SK-N-SH (cell line): Measurements from ENCODE around the gene PDE11A. TPM values are rescaled to one million over a fixed set of nuclear protein-coding genes. Genes with fewer than 3 reads are reported as not detected.

Source experiments
- CTCF ChIA-PET: fragments of 300-600, 350-600 bp; formaldehyde crosslinking; extraction: SDS; loops from one replicate; lab custom pipeline; 2021; lab: Yijun Ruan, JAX
- POLR2A ChIA-PET: fragments of 350-600 bp; sonication (Branson Sonifier 250); formaldehyde crosslinking; extraction: SDS; loops from one replicate; lab custom pipeline; 2020; ENCODE audit warnings: antibody characterized with exemption, inconsistent platforms; lab: Yijun Ruan, JAX
- DNase-seq: peaks from one replicate; pipeline ENCODE4 v3.0.0; 2012
- H2AFZ ChIP-seq: fragments of 200-600 bp; sonication (generic); 2 replicates; pipeline ENCODE4 v1.8.1; 2016; ENCODE audit warnings: antibody characterized with exemption, mild to moderate bottlenecking, low read depth
- H3F3A ChIP-seq: fragments of 200-600 bp; sonication (generic); replicated peaks from 2 replicates; pipeline ENCODE3; 2016; ENCODE audit warnings: antibody characterized with exemption, mild to moderate bottlenecking; ENCODE audit not compliant: insufficient read depth
- H3K27ac ChIP-seq, 2 experiments: fragments of 200-500 bp in 1 of 2; fragments of 200-600 bp in 1 of 2; sonication (Bioruptor generic) in 1 of 2; sonication (generic), shearing (Covaris generic) in 1 of 2; 2 replicates each; pipeline versions ENCODE4 v1.5.1 to v1.6.1; 2014 to 2016; ENCODE audit warnings: low read depth in 2 of 2, inconsistent platforms in 1 of 2, low read length in 1 of 2, mild to moderate bottlenecking in 1 of 2, mixed read lengths in 1 of 2
- H3K27me3 ChIP-seq: fragments of 200-600 bp; sonication (generic), shearing (Covaris generic); 2 replicates; pipeline ENCODE4 v1.6.1; 2016; ENCODE audit warnings: mixed run types; ENCODE audit not compliant: insufficient read depth
- H3K36me3 ChIP-seq, 2 experiments: fragments of 200-500 bp in 1 of 2; fragments of 200-600 bp in 1 of 2; sonication (Bioruptor generic) in 1 of 2; sonication (generic) in 1 of 2; replicated peaks in 1 of 2; 2 replicates each; pipeline versions ENCODE3 to v1.5.1; 2014 to 2016; ENCODE audit warnings: low read length in 1 of 2, mild to moderate bottlenecking in 1 of 2; ENCODE audit not compliant: insufficient read depth in 2 of 2, control insufficient read depth in 1 of 2
- H3K4me1 ChIP-seq, 2 experiments: fragments of 200-500 bp in 1 of 2; fragments of 200-600 bp in 1 of 2; sonication (Bioruptor generic) in 1 of 2; sonication (generic), shearing (Covaris generic) in 1 of 2; 2 replicates each; pipeline versions ENCODE4 v1.5.1 to v1.6.1; 2014 to 2016; ENCODE audit warnings: low read depth in 1 of 2, low read length in 1 of 2, mixed run types in 1 of 2; ENCODE audit not compliant: insufficient read depth in 2 of 2, control insufficient read depth in 1 of 2
- H3K4me2 ChIP-seq: fragments of 200-600 bp; sonication (generic), shearing (Covaris generic); 2 replicates; pipeline ENCODE4 v1.6.1; 2017; ENCODE audit warnings: mixed run types
- H3K4me3 ChIP-seq, 2 experiments: fragments of 200-500 bp in 1 of 2; fragments of 200-600 bp in 1 of 2; sonication (Bioruptor generic) in 1 of 2; sonication (generic), shearing (Covaris generic) in 1 of 2; 2 replicates each; pipeline versions ENCODE4 v1.5.1 to v1.8.1; 2014 to 2016; ENCODE audit warnings: low read depth in 2 of 2, inconsistent platforms in 1 of 2, low read length in 1 of 2, mild to moderate bottlenecking in 1 of 2, mixed read lengths in 1 of 2, moderate library complexity in 1 of 2
- H3K79me2 ChIP-seq: fragments of 200-600 bp; sonication (generic); 2 replicates; pipeline ENCODE4 v1.8.1; 2017; ENCODE audit warnings: mild to moderate bottlenecking; ENCODE audit not compliant: insufficient read depth
- H3K9ac ChIP-seq: fragments of 200-600 bp; sonication (generic); 2 replicates; pipeline ENCODE4 v1.6.1; 2017; ENCODE audit warnings: mixed run types
- H3K9me2 ChIP-seq: fragments of 200-600 bp; sonication (generic); 2 replicates; pipeline ENCODE4 v1.6.1; 2017; ENCODE audit warnings: mixed run types
- H3K9me3 ChIP-seq: fragments of 200-600 bp; sonication (generic); 2 replicates; pipeline ENCODE4 v1.6.1; 2017; ENCODE audit warnings: mixed run types, mild to moderate bottlenecking, moderate library complexity
- H4K20me1 ChIP-seq: fragments of 200-600 bp; sonication (generic); 2 replicates; pipeline ENCODE4 v1.6.1; 2017; ENCODE audit warnings: mild to moderate bottlenecking, mixed run types; ENCODE audit not compliant: insufficient read depth
- CHD2 ChIP-seq: fragments of 150-350 bp; IDR thresholded peaks from 2 replicates; pipeline ENCODE4 v1.6.1; 2018; ENCODE audit warnings: low read length; ENCODE audit not compliant: partially characterized antibody
- CTCF ChIP-seq: fragments of 200-600 bp; sonication (generic); IDR thresholded peaks from 2 replicates; pipeline ENCODE4 v1.6.1; 2017; ENCODE audit warnings: antibody characterized with exemption, mild to moderate bottlenecking, moderate library complexity
- ELF1 ChIP-seq: IDR thresholded peaks from 2 replicates; pipeline ENCODE4 v1.4.0; 2012
- EP300 ChIP-seq, 2 experiments: IDR thresholded peaks; 2 replicates each; pipeline versions ENCODE4 v1.4.0 to v1.6.1; 2012; ENCODE audit warnings: borderline replicate concordance in 1 of 2, low read depth in 1 of 2, low read length in 1 of 2
- FOXJ3 ChIP-seq: sonication (generic); formaldehyde crosslinking; IDR thresholded peaks from 2 replicates; pipeline ENCODE4 v1.5.1; 2020; ENCODE audit warnings: mild to moderate bottlenecking, missing genetic modification reagents
- FOXM1 ChIP-seq: IDR thresholded peaks from 2 replicates; pipeline ENCODE4 v1.4.0; 2012; ENCODE audit warnings: low read depth, mild to moderate bottlenecking
- GATA2 ChIP-seq: sonication (generic); formaldehyde crosslinking; IDR thresholded peaks from 2 replicates; pipeline ENCODE4 v1.5.0; 2020; ENCODE audit warnings: mild to moderate bottlenecking, missing genetic modification reagents
- JUND ChIP-seq: IDR thresholded peaks from 2 replicates; pipeline ENCODE4 v1.4.0; 2012
- MAX ChIP-seq: IDR thresholded peaks from 2 replicates; pipeline ENCODE4 v1.4.0; 2012; ENCODE audit warnings: low read depth
- MEF2A ChIP-seq: IDR thresholded peaks from 2 replicates; pipeline ENCODE4 v1.4.0; 2012; ENCODE audit warnings: low read depth, borderline replicate concordance
- MXI1 ChIP-seq: IDR thresholded peaks from 2 replicates; pipeline ENCODE4 v1.6.1; 2012; ENCODE audit warnings: mild to moderate bottlenecking, low read depth, low read length, improper control_type of control experiment
- NFIC ChIP-seq: IDR thresholded peaks from 2 replicates; pipeline ENCODE4 v1.4.0; 2012; ENCODE audit warnings: borderline replicate concordance
- NRF1 ChIP-seq: IDR thresholded peaks from 2 replicates; pipeline ENCODE4 v1.6.1; 2012; ENCODE audit warnings: low read depth, mild to moderate bottlenecking, low read length
- POLR2AphosphoS5 ChIP-seq: IDR thresholded peaks from 2 replicates; pipeline ENCODE4 v1.6.1; 2012; ENCODE audit warnings: low read depth, low read length
- RAD21 ChIP-seq: IDR thresholded peaks from 2 replicates; pipeline ENCODE4 v1.6.1; 2012; ENCODE audit warnings: mild to moderate bottlenecking, low read length
- RCOR1 ChIP-seq: fragments of 150-350 bp; IDR thresholded peaks from 2 replicates; pipeline ENCODE4 v1.6.1; 2017; ENCODE audit warnings: antibody characterized with exemption, low read length
- RFX5 ChIP-seq: IDR thresholded peaks from 2 replicates; pipeline ENCODE4 v1.6.1; 2012; ENCODE audit warnings: mild to moderate bottlenecking, improper control_type of control experiment, low read length
- RXRA ChIP-seq: IDR thresholded peaks from 2 replicates; pipeline ENCODE4 v1.4.0; 2012; ENCODE audit warnings: low read depth, mild to moderate bottlenecking, borderline replicate concordance
- SIN3A ChIP-seq: IDR thresholded peaks from 2 replicates; pipeline ENCODE4 v1.6.1; 2012; ENCODE audit warnings: low read depth, mild to moderate bottlenecking, low read length, moderate library complexity, borderline replicate concordance
- SMC3 ChIP-seq: IDR thresholded peaks from 2 replicates; pipeline ENCODE4 v1.6.1; 2012; ENCODE audit warnings: low read depth, low read length, improper control_type of control experiment
- TAF1 ChIP-seq: IDR thresholded peaks from 2 replicates; pipeline ENCODE4 v1.6.1; 2012; ENCODE audit warnings: low read depth, mild to moderate bottlenecking, low read length, moderate library complexity, borderline replicate concordance
- TEAD4 ChIP-seq: IDR thresholded peaks from 2 replicates; pipeline ENCODE4 v1.4.0; 2012; ENCODE audit warnings: mild to moderate bottlenecking, borderline replicate concordance; ENCODE audit not compliant: insufficient read depth
- USF1 ChIP-seq: IDR thresholded peaks from 2 replicates; pipeline ENCODE4 v1.4.0; 2012; ENCODE audit warnings: low read depth, borderline replicate concordance
- YY1 ChIP-seq: IDR thresholded peaks from 2 replicates; pipeline ENCODE4 v1.4.0; 2012; ENCODE audit warnings: low read depth, mild to moderate bottlenecking
- WGBS: methylation state at CpG from one replicate; pipeline ENCODE4 v1.1.6; 2017; ENCODE audit warnings: low lambda C conversion rate; 5-methylcytosine and 5-hydroxymethylcytosine counted together
- polyA plus RNA-seq, 3 experiments: library from polyadenylated mRNA; depleted of rRNA; stranded (reverse); fragments of >200 nt; gene quantifications; 2 replicates each; pipeline ENCODE4 v1.2.3, GENCODE V29; 2012
- TF ChIP-seq, protein P1 (sequence below): fragments of 150-350 bp; IDR thresholded peaks from 2 replicates; pipeline ENCODE4 v1.6.1; 2017; ENCODE audit warnings: antibody characterized with exemption, low read length, low read depth, borderline replicate concordance
- TF ChIP-seq, protein P2 (sequence below): IDR thresholded peaks from 2 replicates; pipeline ENCODE4; 2012
- TF ChIP-seq, protein P3 (sequence below): IDR thresholded peaks from 2 replicates; pipeline ENCODE4 v1.6.1; 2012; ENCODE audit warnings: mild to moderate bottlenecking, low read depth, low read length, moderate library complexity

PDE11A gene
- polyA plus RNA-seq, 1 of the 3 experiments (the other 2 are of a cell fraction): 0.10 TPM

DNA sequence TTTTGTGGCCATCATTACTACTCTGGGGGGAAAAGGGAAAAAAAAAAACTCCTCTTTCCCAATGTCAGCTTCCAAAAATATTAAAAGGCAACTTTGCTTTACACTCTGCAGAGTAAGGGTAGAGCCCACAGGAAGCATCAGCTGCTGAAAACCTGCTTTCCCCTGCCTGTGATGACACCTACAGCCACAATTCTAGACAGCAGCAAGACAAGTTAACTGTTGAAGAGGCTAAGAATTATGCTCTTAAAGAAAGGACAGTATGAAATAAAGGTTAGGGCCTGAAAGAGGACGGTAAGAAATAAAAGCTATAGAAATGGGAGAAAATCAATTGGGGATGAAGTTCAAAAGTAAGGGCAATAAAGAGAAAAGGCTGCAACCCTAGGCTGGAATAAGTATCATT is 3.0 kb downstream of the PDE11A start:
- no peak overlapping the region for H2AFZ ChIP-seq
- H3K9me2 ChIP-seq: no peaks in the 10 kb centered on the region
- ChIA-PET POLR2A (no interaction called here), CTCF (interaction anchor here (1.0 to 3.9 kb wide), 7 partner anchors 42 to 90 kb away, joined by 3 to 22 read pairs (median 4); partner anchors contain the start of gene RBM45)
- 63% methylated on average over 1 of the region's 1 CpG for WGBS
- no peak overlapping the region for H3K27ac ChIP-seq
- no peaks in the 10 kb centered on the region for H3K36me3 ChIP-seq
- H4K20me1 ChIP-seq: no peaks in the 10 kb centered on the region
- DNase-seq: no peak
- H3K4me3 ChIP-seq: peak overlapping the region in 1 of 2 experiments; percentile 6; a peak in 1 of 4 replicates
- H3K9me3 ChIP-seq: no peaks in the 10 kb centered on the region
- no peaks in the 10 kb centered on the region for H3K79me2 ChIP-seq
- H3K9ac ChIP-seq: no peak overlapping the region
- peak overlapping the region; percentile 40; the same call in 1 of the 2 replicates for H3K4me2 ChIP-seq
- no peak for TF ChIP-seq FOXM1
- no peak for TF ChIP-seq ELF1
- TF ChIP-seq, protein P1, sequence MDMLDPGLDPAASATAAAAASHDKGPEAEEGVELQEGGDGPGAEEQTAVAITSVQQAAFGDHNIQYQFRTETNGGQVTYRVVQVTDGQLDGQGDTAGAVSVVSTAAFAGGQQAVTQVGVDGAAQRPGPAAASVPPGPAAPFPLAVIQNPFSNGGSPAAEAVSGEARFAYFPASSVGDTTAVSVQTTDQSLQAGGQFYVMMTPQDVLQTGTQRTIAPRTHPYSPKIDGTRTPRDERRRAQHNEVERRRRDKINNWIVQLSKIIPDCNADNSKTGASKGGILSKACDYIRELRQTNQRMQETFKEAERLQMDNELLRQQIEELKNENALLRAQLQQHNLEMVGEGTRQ: no peak
- TF ChIP-seq TEAD4: no peak
- no peak for TF ChIP-seq EP300 (IDR thresholded peaks at IDR 0.05; ENCODE audit: borderline replicate concordance in 1 of 2, low read depth in 1 of 2, low read length in 1 of 2)
- TF ChIP-seq SMC3: peak; percentile 38
- no peak for TF ChIP-seq CHD2
- TF ChIP-seq YY1: no peak
- no peak for TF ChIP-seq FOXJ3 (CRISPR knock-in tag)
- no peak for TF ChIP-seq JUND
- TF ChIP-seq, protein P2, sequence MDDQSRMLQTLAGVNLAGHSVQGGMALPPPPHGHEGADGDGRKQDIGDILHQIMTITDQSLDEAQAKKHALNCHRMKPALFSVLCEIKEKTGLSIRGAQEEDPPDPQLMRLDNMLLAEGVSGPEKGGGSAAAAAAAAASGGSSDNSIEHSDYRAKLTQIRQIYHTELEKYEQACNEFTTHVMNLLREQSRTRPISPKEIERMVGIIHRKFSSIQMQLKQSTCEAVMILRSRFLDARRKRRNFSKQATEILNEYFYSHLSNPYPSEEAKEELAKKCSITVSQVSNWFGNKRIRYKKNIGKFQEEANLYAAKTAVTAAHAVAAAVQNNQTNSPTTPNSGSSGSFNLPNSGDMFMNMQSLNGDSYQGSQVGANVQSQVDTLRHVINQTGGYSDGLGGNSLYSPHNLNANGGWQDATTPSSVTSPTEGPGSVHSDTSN: no peak
- no peak for TF ChIP-seq RFX5
- no peak for TF ChIP-seq USF1
- TF ChIP-seq GATA2 (CRISPR knock-in tag): no peak
- TF ChIP-seq, protein P3, sequence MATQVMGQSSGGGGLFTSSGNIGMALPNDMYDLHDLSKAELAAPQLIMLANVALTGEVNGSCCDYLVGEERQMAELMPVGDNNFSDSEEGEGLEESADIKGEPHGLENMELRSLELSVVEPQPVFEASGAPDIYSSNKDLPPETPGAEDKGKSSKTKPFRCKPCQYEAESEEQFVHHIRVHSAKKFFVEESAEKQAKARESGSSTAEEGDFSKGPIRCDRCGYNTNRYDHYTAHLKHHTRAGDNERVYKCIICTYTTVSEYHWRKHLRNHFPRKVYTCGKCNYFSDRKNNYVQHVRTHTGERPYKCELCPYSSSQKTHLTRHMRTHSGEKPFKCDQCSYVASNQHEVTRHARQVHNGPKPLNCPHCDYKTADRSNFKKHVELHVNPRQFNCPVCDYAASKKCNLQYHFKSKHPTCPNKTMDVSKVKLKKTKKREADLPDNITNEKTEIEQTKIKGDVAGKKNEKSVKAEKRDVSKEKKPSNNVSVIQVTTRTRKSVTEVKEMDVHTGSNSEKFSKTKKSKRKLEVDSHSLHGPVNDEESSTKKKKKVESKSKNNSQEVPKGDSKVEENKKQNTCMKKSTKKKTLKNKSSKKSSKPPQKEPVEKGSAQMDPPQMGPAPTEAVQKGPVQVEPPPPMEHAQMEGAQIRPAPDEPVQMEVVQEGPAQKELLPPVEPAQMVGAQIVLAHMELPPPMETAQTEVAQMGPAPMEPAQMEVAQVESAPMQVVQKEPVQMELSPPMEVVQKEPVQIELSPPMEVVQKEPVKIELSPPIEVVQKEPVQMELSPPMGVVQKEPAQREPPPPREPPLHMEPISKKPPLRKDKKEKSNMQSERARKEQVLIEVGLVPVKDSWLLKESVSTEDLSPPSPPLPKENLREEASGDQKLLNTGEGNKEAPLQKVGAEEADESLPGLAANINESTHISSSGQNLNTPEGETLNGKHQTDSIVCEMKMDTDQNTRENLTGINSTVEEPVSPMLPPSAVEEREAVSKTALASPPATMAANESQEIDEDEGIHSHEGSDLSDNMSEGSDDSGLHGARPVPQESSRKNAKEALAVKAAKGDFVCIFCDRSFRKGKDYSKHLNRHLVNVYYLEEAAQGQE: no peak
- TF ChIP-seq MXI1: no peak
- no peak for TF ChIP-seq MAX
- peak; percentile 62 for TF ChIP-seq RAD21
- TF ChIP-seq CTCF: peak; percentile 31; the same call in 1 of the 2 replicates
- TF ChIP-seq RCOR1: no peak
- no peak for TF ChIP-seq NFIC
- no peak for TF ChIP-seq SIN3A
- no peak for TF ChIP-seq RXRA
- no peak for TF ChIP-seq NRF1
- no peak for TF ChIP-seq POLR2AphosphoS5
- TF ChIP-seq MEF2A: no peak
- TF ChIP-seq TAF1: no peak
- H3F3A ChIP-seq: no peaks in the 10 kb centered on the region
- H3K27me3 ChIP-seq: no peaks in the 10 kb centered on the region
- H3K4me1 ChIP-seq: peaks cover 8 to 11% of the 10 kb centered on the region in 2 experiments; a peak in 3 of 4 replicates
